Omental fat pad (tissue), 4 donors: Measurements from ENCODE around the gene TCF7. TPM values are rescaled to one million over a fixed set of nuclear protein-coding genes. Genes with fewer than 3 reads are reported as not detected.
A peak's percentile ranks its signal among the peaks of the same experiment; 100 is the strongest.

Source experiments
- ATAC-seq: fragments of 150-250 bp; one replicate; pipeline ENCODE4 v1.9.1; 2016; ENCODE audit warnings: mild to moderate bottlenecking, moderate library complexity; ENCODE audit not compliant: low FRiP score
- DNase-seq: peaks from one replicate; pipeline ENCODE4 v3.0.0-alpha.2; 2019; ENCODE audit warnings: low spot score
- CTCF ChIP-seq, 3 donors: fragments of 450-650 bp; IDR thresholded peaks; one replicate each; pipeline ENCODE4 v1.5.1; 2016 to 2017; ENCODE audit warnings: antibody characterized with exemption in 3 of 3, mild to moderate bottlenecking in 3 of 3, moderate library complexity in 2 of 3
- total RNA-seq, 4 donors: library from RNA; depleted of rRNA; stranded (reverse); fragments of >200 nt; gene quantifications; one replicate each; pipeline ENCODE4 v1.1.0, GENCODE V29; 2016

The TCF7 gene
- total RNA-seq: 1 to 10 TPM; 1.6 to 4.3 (median 2.7) TPM

- peak; percentile 32 for DNase-seq
- peak; percentile 92 for ATAC-seq
- no peak for TF ChIP-seq CTCF (IDR thresholded peaks at IDR 0.05)
Measured at GRCh38 chr5:134113902-134114875, at the start of gene TCF7. TCF7 (plus strand) TSS chr5:134114681; CDS start chr5:134114907, 226 bp downstream.

GRCh38 chr5:134069553-134069952, 44.9 kb upstream of the TCF7 start:
- no peak for TF ChIP-seq CTCF (IDR thresholded peaks at IDR 0.05)
- ATAC-seq (no peak), DNase-seq (no peak)

GRCh38 chr5:134070725-134071613, 43.5 kb upstream of the TCF7 start:
- DNase-seq: no peak
- peak; percentile 37 for ATAC-seq
- TF ChIP-seq CTCF (IDR thresholded peaks at IDR 0.05): no peak

GRCh38 chr5:134071614-134072207, 42.8 kb upstream of the TCF7 start:
- no peak for ATAC-seq
- no peak for DNase-seq
- no peak for TF ChIP-seq CTCF (IDR thresholded peaks at IDR 0.05)

- no peak for TF ChIP-seq CTCF (IDR thresholded peaks at IDR 0.05)
- ATAC-seq (no peak), DNase-seq (no peak)
Measured at GRCh38 chr5:134072471-134073210, 41.8 kb upstream of the TCF7 start.

GRCh38 chr5:134073404-134073803, 41.1 kb upstream of the TCF7 start:
- ATAC-seq (no peak), DNase-seq (no peak)
- TF ChIP-seq CTCF (IDR thresholded peaks at IDR 0.05): no peak
